ENCODE results near the gene KIAA1586.
"Not testable (repeated sequence)": the region's sequence is repeated elsewhere in the genome, so short reads cannot be mapped to it uniquely, and the experiment has no call there.

Gene KIAA1586

GRCh38 chr6:57038906-57039305 lies 7.6 kb upstream of the KIAA1586 start:
- no peaks in the 10 kb centered on the region for H3K4me1 Mint-ChIP-seq
- H3K36me3 Mint-ChIP-seq (ENCODE audit: low read depth): no peaks in the 10 kb centered on the region
- no peak overlapping the region for H3K27ac Mint-ChIP-seq
- TF ChIP-seq CTCF (IDR thresholded peaks at IDR 0.05; ENCODE audit: unreplicated experiment in 3 of 3): no peak
- H3K4me3 Mint-ChIP-seq: no peak overlapping the region
- H3K27me3 Mint-ChIP-seq (ENCODE audit: low read depth): peaks cover 9% of the 10 kb centered on the region
- peaks cover 3% of the 10 kb centered on the region for H3K9me3 Mint-ChIP-seq

- Mint-ChIP-seq H3K4me1 (no peaks in the 10 kb centered on the region), H3K27ac (no peak overlapping the region), H3K27me3 (ENCODE audit: low read depth) (peaks cover 9% of the 10 kb centered on the region), H3K4me3 (no peak overlapping the region), H3K36me3 (ENCODE audit: low read depth) (no peaks in the 10 kb centered on the region), H3K9me3 (peaks cover 4% of the 10 kb centered on the region)
- TF ChIP-seq CTCF (IDR thresholded peaks at IDR 0.05; ENCODE audit: unreplicated experiment in 3 of 3): no peak
Observed at GRCh38 chr6:57040011-57040410, 6.5 kb upstream of the KIAA1586 start.

- H3K4me1 Mint-ChIP-seq: peaks cover 12% of the 10 kb centered on the region
- H3K9me3 Mint-ChIP-seq: not testable (repeated sequence)
Observed at GRCh38 chr6:57044061-57044460, 2.4 kb upstream of the KIAA1586 start.

GRCh38 chr6:57044568-57044967 lies 1.9 kb upstream of the KIAA1586 start:
- no peak for TF ChIP-seq CTCF (IDR thresholded peaks at IDR 0.05; ENCODE audit: unreplicated experiment in 3 of 3)
- H3K27ac Mint-ChIP-seq: no peak overlapping the region
- peak overlapping the region in 2 of 3 experiments; percentile 66 to 67 for H3K4me3 Mint-ChIP-seq
- H3K36me3 Mint-ChIP-seq (ENCODE audit: low read depth): peaks cover 15% of the 10 kb centered on the region
- H3K9me3 Mint-ChIP-seq: peaks cover 4% of the 10 kb centered on the region
- H3K27me3 Mint-ChIP-seq (ENCODE audit: low read depth): peaks cover 9% of the 10 kb centered on the region
- H3K4me1 Mint-ChIP-seq: peaks cover 17% of the 10 kb centered on the region

More at GRCh38 chr6:57044061-57044460, 2.4 kb upstream of the KIAA1586 start:
- not testable (repeated sequence) for H3K27me3 Mint-ChIP-seq (ENCODE audit: low read depth); H3K27ac Mint-ChIP-seq
- peaks cover 10% of the 10 kb centered on the region for H3K36me3 Mint-ChIP-seq (ENCODE audit: low read depth)
- peak overlapping the region; percentile 12 to 66 (median 35) for H3K4me3 Mint-ChIP-seq

- not testable (repeated sequence) for H3K4me3 Mint-ChIP-seq; H3K27ac Mint-ChIP-seq; H3K27me3 Mint-ChIP-seq (ENCODE audit: low read depth); H3K9me3 Mint-ChIP-seq
- H3K4me1 Mint-ChIP-seq: peaks cover 24% of the 10 kb centered on the region
- H3K36me3 Mint-ChIP-seq (ENCODE audit: low read depth): peaks cover 36% of the 10 kb centered on the region
Observed at GRCh38 chr6:57047257-57047585, 728 bp downstream of the KIAA1586 start.

GRCh38 chr6:57047859-57048258 lies 1.4 kb downstream of the KIAA1586 start:
- H3K9me3 Mint-ChIP-seq; H3K27me3 Mint-ChIP-seq (ENCODE audit: low read depth): not testable (repeated sequence)
- H3K4me1 Mint-ChIP-seq: peaks cover 24% of the 10 kb centered on the region
- peak overlapping the region; percentile 78 to 80 (median 80) for H3K4me3 Mint-ChIP-seq
- H3K36me3 Mint-ChIP-seq (ENCODE audit: low read depth): peaks cover 40% of the 10 kb centered on the region
- peak overlapping the region in 1 of 3 experiments; percentile 70 for H3K27ac Mint-ChIP-seq

- H3K4me3 Mint-ChIP-seq: peak overlapping the region; percentile 78 to 80 (median 80)
Observed at GRCh38 chr6:57048577-57048976, 2.1 kb downstream of the KIAA1586 start.

More at GRCh38 chr6:57048577-57048976, 2.1 kb downstream of the KIAA1586 start:
- peaks cover 24% of the 10 kb centered on the region for H3K4me1 Mint-ChIP-seq
- peak overlapping the region in 1 of 3 experiments; percentile 70 for H3K27ac Mint-ChIP-seq
- H3K9me3 Mint-ChIP-seq: peaks cover 4% of the 10 kb centered on the region
- peaks cover 47% of the 10 kb centered on the region for H3K36me3 Mint-ChIP-seq (ENCODE audit: low read depth)
- H3K27me3 Mint-ChIP-seq (ENCODE audit: low read depth): no peaks in the 10 kb centered on the region
- TF ChIP-seq CTCF (IDR thresholded peaks at IDR 0.05; ENCODE audit: unreplicated experiment in 3 of 3): no peak
